Activated T-helper 9 cell treated with anti-CD3 and anti-CD28 coated beads, Interleukin-2, amount 50 U/mL, for 16 hours (primary cell): ENCODE measurements around the gene DPH2.

ENCODE experiments used
- DNase-seq: peaks from one replicate; pipeline ENCODE4 v3.0.0-alpha.2; 2020; ENCODE audit warnings: low read depth

Gene DPH2

DNA sequence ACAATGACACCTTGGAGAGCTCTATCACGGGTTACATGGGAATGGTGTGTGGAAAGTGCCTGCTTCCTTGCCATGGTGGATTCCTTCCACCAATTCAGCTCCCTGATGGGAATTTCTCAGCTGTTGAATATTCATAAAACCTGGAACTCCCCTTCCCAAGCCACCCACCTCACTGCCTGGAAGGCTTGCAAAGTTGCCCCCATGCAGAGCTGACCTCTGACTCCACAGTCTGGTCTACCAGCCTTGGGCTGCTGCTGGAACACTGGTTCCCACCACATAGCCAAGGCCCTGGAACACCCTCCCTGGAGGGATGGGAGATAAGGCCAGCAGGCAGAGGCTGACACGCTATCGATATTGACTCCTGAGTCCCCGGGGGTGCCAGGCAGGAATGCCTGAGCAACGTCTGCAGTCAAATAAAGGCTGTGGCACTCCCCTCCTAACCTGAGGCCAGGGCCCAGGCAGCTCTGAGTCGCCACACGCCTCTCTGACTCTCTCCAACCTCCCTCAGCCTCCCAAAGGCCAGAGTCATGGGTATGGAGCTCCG, 30.4 kb downstream of the DPH2 start:
- no peak for DNase-seq

GRCh38 chr1:44002165-44002564, 32.4 kb downstream of the DPH2 start:
- no peak for DNase-seq

DNA sequence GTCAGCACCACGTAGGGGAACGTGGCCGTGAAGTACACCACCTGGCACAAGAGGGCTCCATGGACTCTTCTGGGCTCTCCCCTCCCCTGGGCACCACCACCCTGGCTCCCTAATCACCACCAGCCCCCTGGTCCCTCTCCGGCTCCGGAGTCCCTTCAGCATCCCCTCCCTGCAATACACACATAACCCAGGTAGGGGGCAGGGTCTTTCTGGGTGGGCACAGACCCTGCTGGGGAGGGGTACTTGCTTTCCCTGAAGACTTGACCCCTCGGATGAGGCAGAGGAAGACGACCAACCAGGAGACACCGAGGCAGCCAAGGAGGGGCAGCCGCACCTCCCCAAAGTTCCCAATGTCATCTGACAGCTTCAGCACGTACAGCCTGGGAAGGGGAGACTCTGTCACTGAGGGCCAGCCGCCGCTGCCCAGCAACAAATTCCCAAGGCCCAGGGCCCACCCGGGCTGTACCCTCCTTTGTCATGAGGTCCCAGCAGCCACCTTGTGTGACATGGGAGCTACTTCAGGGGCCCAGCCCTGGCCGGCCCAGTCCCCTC, 32.9 kb downstream of the DPH2 start:
- no peak for DNase-seq

DNA sequence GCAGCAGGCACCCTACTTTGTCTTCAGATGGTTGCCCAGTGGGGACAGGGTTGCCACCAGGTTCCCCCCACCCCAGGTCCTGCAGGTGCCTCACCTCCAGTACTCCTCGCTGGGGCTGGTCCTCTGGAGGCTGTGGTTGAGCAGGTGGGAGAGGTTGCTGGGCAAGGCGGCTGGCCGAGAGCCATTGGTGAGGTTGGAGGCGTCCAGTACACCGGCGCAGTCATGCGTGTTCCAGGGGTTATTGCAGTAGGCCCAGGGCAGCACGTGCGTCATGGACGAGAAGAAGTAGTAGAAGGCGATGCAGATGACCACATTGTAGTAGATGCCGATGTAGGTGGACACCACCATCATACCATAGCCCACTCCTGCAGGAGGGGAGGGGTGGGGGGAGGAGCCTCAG, 38.4 kb downstream of the DPH2 start:
- no peak for DNase-seq

- no peak for DNase-seq
Observed at GRCh38 chr1:44010935-44011471, 41.2 kb downstream of the DPH2 start.

DNA sequence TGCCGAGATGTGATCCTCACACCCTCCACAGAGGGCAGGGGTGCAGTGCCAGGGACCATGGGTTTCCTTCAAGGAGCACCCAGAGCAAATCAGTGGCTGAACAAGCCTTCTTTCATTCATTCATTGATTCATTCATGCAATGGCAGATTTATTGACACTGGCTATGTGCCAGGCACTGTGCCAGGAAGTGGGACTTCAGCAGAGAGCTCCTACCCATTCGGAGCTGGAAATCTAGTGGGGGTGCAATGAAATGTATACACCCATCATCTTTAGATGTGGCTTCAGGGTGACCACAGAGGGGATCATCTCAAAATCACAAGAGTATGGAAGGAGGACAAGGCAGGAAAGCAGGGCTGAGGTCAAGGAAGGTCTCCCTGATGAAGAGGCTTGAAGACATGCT, 42.6 kb downstream of the DPH2 start:
- no peak for DNase-seq

GRCh38 chr1:44012941-44013609, 43.3 kb downstream of the DPH2 start:
- DNase-seq, result no peak

DNA sequence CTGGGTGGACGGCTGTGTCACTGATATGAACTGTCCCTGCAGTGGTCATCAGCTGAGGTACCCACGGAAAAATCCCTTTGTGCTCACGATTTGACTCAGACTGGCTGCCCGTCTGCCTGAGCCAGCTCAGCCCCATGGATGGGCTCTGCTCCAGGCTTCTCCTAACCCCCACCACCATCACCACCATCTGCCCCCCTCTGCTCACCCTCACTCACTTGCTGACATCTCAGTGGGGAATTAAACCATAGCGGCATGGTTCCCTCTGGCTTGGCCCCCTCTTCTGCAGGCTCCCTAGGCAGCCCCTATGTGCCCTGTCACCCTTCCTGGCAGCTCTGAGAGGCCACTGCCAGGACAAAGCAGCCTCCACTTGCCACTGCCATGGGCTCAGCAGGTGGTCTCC, 44.1 kb downstream of the DPH2 start:
- DNase-seq, result no peak

- no peak for DNase-seq
Observed at GRCh38 chr1:44014365-44015104, 44.7 kb downstream of the DPH2 start.

GRCh38 chr1:44015206-44015605, 45.4 kb downstream of the DPH2 start:
- DNase-seq, result no peak

- no peak for DNase-seq
Observed at GRCh38 chr1:44016041-44016889, 46.5 kb downstream of the DPH2 start.

DNA sequence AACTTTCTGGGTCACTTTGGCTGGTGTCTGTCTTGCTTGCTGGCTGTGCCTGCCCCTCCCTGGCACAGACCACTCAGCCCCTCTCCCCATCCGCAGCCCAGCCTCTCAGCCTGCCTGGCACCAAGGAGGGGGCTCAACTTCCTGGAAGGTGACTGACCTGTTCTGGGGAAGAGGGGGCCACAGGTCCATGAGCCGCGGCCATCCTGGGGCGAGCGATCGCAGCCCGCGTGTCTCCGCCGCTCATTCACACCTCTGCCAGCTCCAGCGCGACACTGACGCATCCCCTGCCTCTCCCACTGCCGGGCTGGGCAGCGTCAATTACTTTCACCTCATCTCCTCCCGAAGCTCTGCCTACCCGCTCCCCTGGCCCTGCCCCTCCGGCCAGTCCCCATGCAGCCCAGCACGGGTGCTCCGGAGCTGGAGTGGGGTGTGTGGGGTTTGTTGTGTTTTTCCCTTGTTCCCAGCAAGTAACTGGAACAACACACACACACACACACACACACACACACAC, 47.1 kb downstream of the DPH2 start:
- DNase-seq, result no peak

DNA sequence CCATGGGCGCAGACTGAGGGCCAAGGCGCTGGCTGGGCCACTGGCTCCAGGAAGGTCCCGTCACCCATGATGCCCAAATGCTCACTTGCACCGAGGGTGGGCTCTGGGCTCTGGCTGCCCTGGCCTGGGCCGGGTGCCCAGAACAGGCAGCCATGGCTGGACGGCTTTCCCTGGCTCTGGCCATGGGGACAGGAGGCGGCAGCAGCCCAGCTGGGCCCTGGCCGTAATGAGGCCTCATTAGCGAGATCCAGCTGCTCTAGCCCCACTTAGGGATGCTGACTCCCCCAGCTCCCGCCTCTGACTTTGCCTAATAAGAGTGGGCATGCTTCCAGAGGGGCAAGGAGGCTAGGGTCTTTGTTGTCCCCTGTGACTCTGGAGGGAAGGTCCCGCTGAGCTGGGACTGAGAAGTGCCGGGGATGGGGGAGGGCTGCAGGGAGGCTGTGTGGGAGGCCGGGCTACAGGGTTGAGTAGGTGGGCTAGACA, 49.7 kb downstream of the DPH2 start:
- DNase-seq, result no peak

- DNase-seq, result no peak
Observed at GRCh38 chr1:44020464-44020863, 50.7 kb downstream of the DPH2 start.

DNA sequence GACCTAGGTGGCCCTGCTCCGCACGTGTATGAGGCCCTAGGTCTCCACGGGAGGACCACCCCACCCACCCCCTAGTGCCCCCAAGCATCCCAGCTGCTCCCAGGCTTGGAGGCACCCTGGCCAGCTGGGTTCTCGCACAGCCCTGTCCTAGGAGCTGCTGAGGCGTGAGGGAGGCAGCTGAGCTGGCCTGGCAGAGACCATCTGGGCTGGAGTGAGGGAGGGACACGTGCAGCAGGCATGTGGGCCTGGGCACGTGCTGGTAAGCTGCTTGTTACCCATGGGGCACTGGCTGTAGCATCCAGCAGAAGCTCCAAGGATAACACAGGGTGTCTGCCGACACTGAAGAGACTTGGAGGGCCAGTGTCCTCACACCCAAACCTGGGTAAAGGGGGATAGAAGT, 51.3 kb downstream of the DPH2 start:
- DNase-seq, result no peak

GRCh38 chr1:44021581-44022321, 51.9 kb downstream of the DPH2 start:
- no peak for DNase-seq
